GM19467 (cell line): ENCODE measurements around the gene NUP214.
"Not testable (repeated sequence)": the region's sequence is repeated elsewhere in the genome, so short reads cannot be mapped to it uniquely, and the experiment has no call there.

ENCODE experiments used
- ATAC-seq: cut with Tn5 transposase; IDR thresholded peaks from one replicate; pipeline ENCODE4 v1.9.1; 2021; ENCODE audit warnings: mild to moderate bottlenecking, moderate library complexity; ENCODE audit not compliant: unreplicated experiment

The NUP214 gene

GRCh38 chr9:131257266-131258025 is 132.1 kb downstream of the NUP214 start:
- ATAC-seq = no peak

- ATAC-seq = no peak
These were observed 132.8 kb downstream of the NUP214 start for GRCh38 chr9:131258186-131258585.

DNA sequence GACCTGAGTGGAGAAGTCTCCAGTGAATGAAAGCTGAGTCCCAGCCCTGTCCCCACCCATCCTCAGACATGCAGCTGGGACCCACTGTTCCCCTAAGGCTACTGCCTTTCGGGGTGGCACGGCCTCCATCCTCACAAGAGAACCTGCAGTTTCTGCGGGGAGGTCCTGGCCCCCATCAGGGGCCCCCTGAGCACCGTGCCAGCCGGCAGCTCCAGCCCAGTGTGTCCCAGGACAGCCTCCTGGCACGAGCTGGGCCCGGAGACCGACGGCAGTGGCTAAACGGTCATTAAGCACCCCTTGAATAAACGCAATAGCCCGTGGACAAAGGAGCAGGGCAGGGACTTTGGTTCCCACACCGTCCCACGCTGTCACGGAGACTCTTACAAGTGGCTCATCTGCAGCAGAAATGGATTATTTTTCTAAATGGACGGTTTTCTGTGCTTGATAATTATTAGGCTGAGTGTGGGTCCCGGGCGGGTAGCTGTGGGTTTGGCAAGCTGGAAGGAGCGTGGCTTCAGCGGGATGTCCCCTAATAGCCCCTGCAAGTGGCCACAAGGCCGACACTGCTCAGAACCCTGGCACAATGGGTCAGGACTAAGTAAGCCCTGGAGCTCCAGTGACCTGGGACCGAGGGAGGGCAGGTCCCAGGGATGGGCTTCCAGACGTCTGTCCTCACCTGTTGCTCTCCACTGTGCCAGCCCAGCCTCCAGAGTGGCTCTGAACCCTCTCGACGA is 133.5 kb downstream of the NUP214 start:
- ATAC-seq = no peak

GRCh38 chr9:131259432-131259898 is 134.1 kb downstream of the NUP214 start:
- no peak for ATAC-seq

- no peak for ATAC-seq
These were observed 134.7 kb downstream of the NUP214 start for GRCh38 chr9:131259916-131260597.

DNA sequence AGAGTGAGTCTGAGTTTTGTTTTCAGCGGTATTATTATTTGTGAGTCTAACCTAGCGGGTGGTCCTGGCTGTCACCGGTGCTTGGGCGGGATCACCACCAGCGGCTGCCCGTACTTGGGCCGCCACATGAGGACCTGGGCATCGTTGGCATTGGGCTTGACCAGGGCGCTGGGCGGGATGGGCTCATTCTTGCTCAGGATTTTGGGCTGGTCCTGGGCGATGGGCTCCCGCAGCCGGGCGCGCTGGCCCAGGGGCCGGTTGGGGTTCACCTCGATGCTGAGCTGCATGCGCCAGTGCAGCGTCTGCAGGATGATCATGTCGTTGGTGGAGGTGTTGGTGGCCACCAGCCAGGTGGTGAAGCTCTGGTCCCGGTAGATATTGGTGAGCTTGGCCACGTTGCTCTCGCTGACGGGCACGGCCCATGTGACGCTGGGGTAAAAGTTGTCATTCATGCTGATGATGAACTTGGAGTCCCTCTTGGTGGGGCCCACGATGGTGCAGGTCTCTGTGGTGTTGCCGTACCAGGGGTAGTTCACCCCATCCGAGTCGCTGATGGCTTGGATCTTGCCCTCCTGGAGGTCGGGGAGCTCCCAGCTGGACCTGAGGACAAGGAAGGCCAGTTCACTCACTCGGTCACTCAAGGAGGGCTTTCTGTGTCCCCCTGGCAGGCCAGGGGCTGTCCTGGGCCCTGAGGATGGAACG is 135.5 kb downstream of the NUP214 start:
- ATAC-seq = no peak

- ATAC-seq = peak; percentile 47
These were observed 137.1 kb downstream of the NUP214 start for GRCh38 chr9:131262327-131263032.

- not testable (repeated sequence) for ATAC-seq
These were observed 137.6 kb downstream of the NUP214 start for GRCh38 chr9:131263033-131263343.

- no peak for ATAC-seq
These were observed 138.3 kb downstream of the NUP214 start for GRCh38 chr9:131263701-131264100.

GRCh38 chr9:131264231-131264630 is 138.8 kb downstream of the NUP214 start:
- no peak for ATAC-seq

- no peak for ATAC-seq
These were observed 141.2 kb downstream of the NUP214 start for GRCh38 chr9:131266266-131267229.

- ATAC-seq = no peak
These were observed 145.0 kb downstream of the NUP214 start for GRCh38 chr9:131270171-131271015.

GRCh38 chr9:131271016-131271273 is 145.6 kb downstream of the NUP214 start:
- not testable (repeated sequence) for ATAC-seq

DNA sequence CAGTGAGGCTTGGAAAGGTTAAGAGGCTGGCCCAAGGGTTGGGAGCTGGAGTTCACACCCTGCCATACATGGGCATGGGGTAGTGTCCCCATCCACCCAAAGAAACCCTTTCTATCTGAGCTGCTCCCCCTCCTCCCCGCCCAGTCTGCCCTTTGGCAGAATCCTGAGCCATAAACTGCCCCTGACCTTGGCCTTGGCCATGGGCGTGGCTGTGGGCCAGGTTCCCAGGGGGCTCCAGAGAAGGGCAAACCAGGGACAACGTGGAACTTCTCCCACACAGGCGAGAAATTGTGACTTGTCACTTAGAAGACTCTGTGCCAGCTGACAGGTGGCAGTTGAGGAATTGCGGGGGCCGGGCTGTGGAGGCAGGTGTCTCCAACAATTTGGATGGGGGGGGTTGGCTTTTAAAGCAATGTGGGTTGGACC is 146.1 kb downstream of the NUP214 start:
- no peak for ATAC-seq

- no peak for ATAC-seq
These were observed 146.8 kb downstream of the NUP214 start for GRCh38 chr9:131272212-131272611.

- no peak for ATAC-seq
These were observed 147.9 kb downstream of the NUP214 start for GRCh38 chr9:131273146-131273855.

GRCh38 chr9:131273856-131274673 is 148.7 kb downstream of the NUP214 start:
- ATAC-seq = no peak
